Activated T-helper 2 cell treated with anti-CD3 and anti-CD28 coated beads, Interferon-gamma antibody, Interleukin-2, Interleukin-4, amounts not matched to agents 10 μg/mL and 5 μg/mL and 100 μg/mL, durations not matched to agents 14 hours and 24 hours and 36 hours (primary cell): ENCODE measurements around the gene MPO. TPM values are rescaled to one million over a fixed set of nuclear protein-coding genes. Genes with fewer than 3 reads are reported as not detected.

Experiments
- DNase-seq: peaks from one replicate; pipeline ENCODE4 v3.0.0; 2021; ENCODE audit warnings: low spot score
- H3K27ac Mint-ChIP-seq: one replicate; pipeline ENCODE4 v1.8.0; 2021; ENCODE audit warnings: mixed read lengths
- H3K27me3 Mint-ChIP-seq: one replicate; pipeline ENCODE4 v1.8.0; 2021; ENCODE audit warnings: low read depth, mixed read lengths
- H3K36me3 Mint-ChIP-seq: one replicate; pipeline ENCODE4 v1.8.0; 2021; ENCODE audit warnings: low read depth, mixed read lengths
- H3K4me1 Mint-ChIP-seq: one replicate; pipeline ENCODE4 v1.8.0; 2021; ENCODE audit warnings: low read depth, mixed read lengths
- H3K4me3 Mint-ChIP-seq: one replicate; pipeline ENCODE4 v1.8.0; 2021; ENCODE audit warnings: low read depth, mild to moderate bottlenecking, moderate library complexity, mixed read lengths
- H3K9me3 Mint-ChIP-seq: one replicate; pipeline ENCODE4 v1.8.0; 2021; ENCODE audit warnings: mixed read lengths
- intact Hi-C: fragments of 100-400 bp; cut with micrococcal nuclease; formaldehyde crosslinking; loops from one replicate; pipeline ENCODE4 v1.15.1; 2023
- total RNA-seq: library from RNA; stranded (reverse); gene quantifications from 2 replicates; pipeline ENCODE4 v1.2.3, GENCODE V29; 2022

The MPO gene
- total RNA-seq, 1 donor from 2014 or later, result not detected

DNA sequence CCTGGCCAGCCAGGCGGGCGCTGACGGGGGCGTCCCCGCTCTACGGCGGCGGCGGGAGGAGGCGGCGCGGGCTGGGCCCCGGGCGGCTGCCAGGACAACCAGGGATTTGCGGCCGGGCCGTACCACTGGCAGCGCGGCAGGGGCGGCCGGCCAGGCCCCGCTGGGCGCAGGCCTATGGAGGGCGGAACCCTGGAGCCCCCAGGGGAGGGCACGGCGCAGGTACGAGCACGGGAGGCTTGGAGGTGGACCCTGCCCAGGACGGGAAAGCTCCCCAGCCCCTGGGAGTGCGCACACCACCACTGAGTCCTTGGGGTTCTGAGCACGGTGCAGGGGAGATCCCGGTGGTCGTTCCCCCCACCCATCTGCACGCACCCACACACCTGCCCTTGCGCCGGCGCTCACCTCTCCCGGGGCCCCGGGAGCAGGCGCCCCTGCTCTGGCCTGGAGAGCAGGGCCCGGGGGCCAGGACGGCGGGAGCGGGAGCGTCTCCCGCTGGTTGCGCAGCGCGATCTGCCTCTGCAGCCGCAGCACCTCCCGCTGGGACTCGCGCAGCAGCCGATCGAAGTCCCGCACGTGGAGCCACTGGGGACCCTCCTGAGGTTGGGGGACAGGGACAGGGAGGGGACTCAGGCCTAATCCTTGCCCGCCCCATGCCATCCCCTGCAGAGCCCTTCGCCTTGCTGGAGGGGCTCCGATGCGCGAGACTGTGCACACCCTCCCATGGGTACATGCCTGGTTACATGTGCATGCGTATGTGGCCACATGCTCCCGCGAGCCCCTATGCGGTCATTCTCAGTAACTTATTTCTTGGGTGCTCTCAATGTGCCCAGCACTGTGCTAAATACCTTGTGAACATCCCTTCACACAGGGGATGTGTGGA is 43.9 kb upstream of the MPO start:
- no peak for DNase-seq
- intact Hi-C loops, result loop anchor here (10.0 kb wide), 1 partner anchor 780 kb away; the partner anchor contains the start of gene TRIM37
- H3K4me1 Mint-ChIP-seq, result peaks cover 20% of the 10 kb centered on the region
- H3K36me3 Mint-ChIP-seq, result peaks cover 42% of the 10 kb centered on the region
- H3K4me3 Mint-ChIP-seq, result no peak overlapping the region
- no peaks in the 10 kb centered on the region for H3K9me3 Mint-ChIP-seq
- peak overlapping the region; percentile 33 for H3K27ac Mint-ChIP-seq
- no peaks in the 10 kb centered on the region for H3K27me3 Mint-ChIP-seq

DNA sequence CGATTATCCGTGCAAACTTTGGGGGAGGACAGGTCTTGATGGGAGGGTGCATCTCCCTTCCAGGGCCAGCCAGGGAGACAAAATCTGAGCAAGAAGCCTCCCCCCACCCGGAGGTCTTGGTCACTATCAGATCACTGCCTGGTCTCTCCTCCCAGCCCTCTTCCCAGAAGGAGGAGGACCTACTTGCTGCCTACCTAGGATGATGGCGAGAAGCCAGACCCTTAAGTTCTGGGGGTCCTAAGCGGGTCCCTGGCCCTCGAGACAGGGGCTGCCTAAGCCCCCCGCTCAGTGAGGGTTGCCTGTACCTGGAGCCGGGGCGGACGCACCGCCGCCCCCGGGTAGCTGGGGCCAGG is 43.3 kb upstream of the MPO start:
- Mint-ChIP-seq H3K27ac (no peak overlapping the region), H3K9me3 (no peaks in the 10 kb centered on the region), H3K27me3 (no peaks in the 10 kb centered on the region), H3K4me3 (no peak overlapping the region), H3K4me1 (peaks cover 17% of the 10 kb centered on the region), H3K36me3 (peaks cover 37% of the 10 kb centered on the region)
- no peak for DNase-seq
- intact Hi-C loops, result loop anchor here (10.0 kb wide), 1 partner anchor 781 kb away; the partner anchor contains the start of gene TRIM37

DNA sequence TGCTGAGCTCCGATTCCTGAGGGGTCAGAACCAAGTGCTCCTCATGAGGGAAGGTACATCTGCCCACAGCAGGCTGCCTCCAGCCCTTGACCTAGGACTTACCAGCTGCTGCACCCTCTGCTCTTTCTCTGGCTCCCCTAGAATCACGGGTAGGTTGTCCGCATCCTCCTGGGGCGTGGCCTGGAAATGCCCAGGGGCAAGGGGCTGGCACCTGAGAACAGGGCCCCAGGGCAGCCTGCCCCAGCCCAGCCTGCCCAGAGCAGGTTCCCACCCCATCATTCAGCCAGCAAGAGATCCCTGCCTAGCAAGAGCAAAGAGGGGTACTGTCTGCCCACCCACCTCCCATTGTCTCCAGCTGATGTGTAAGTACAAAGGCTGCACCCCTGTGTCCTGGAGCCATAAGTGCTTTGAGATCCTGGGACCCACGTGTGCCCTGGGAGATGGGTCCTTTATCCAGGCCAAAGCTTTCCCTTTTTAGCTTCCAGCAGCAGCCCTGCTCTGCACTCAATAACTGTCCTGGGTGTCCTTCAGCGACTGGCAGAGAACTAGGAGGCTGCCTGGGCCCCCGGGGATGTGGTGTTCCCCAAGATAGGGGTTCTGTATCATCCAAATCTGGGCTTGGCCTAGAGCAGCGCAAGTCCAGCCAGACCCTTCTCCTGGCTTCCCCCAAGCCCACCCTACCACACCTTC is 42.8 kb upstream of the MPO start:
- Mint-ChIP-seq H3K4me1 (peaks cover 14% of the 10 kb centered on the region), H3K36me3 (peaks cover 34% of the 10 kb centered on the region), H3K4me3 (no peak overlapping the region), H3K27me3 (no peaks in the 10 kb centered on the region), H3K27ac (no peak overlapping the region), H3K9me3 (no peaks in the 10 kb centered on the region)
- no peak for DNase-seq
- intact Hi-C loops, result loop anchor here (10.0 kb wide), 1 partner anchor 781 kb away; the partner anchor contains the start of gene TRIM37

DNA sequence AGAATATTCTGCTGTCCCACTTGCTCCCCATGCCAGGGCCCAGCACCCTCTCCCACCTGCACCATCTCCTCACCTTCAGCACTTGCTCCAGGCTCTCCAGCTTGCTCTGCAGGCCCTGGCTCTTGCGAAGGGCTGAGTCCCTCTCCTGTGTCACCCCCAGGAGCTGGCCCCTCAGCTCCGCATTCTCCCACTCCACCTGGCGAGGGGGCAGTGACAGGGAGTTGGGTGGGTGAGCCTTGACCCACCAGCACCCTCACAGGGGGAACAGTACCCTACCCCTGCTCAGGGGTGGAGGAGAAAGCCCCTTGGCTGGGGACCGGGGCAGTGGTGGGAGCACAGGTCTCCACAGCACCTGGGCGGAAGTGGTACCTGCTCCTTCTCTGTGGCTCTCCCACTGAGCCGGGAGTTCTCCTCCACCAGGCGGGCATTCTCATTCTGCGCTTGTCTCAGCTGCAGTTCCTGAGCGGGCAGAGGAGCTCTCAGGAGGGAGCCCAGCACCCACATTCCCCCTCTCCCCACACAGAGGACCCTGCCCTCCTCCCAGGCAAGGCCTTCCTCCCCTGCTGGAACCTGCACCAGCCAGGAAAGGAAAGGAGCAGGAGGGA is 41.9 kb upstream of the MPO start:
- Mint-ChIP-seq H3K27me3 (no peaks in the 10 kb centered on the region), H3K27ac (no peak overlapping the region), H3K36me3 (peaks cover 34% of the 10 kb centered on the region), H3K4me3 (no peak overlapping the region), H3K4me1 (peaks cover 12% of the 10 kb centered on the region), H3K9me3 (no peaks in the 10 kb centered on the region)
- no peak for DNase-seq
- intact Hi-C loops, result loop anchor here (10.0 kb wide), 1 partner anchor 782 kb away; the partner anchor contains the start of gene TRIM37

DNA sequence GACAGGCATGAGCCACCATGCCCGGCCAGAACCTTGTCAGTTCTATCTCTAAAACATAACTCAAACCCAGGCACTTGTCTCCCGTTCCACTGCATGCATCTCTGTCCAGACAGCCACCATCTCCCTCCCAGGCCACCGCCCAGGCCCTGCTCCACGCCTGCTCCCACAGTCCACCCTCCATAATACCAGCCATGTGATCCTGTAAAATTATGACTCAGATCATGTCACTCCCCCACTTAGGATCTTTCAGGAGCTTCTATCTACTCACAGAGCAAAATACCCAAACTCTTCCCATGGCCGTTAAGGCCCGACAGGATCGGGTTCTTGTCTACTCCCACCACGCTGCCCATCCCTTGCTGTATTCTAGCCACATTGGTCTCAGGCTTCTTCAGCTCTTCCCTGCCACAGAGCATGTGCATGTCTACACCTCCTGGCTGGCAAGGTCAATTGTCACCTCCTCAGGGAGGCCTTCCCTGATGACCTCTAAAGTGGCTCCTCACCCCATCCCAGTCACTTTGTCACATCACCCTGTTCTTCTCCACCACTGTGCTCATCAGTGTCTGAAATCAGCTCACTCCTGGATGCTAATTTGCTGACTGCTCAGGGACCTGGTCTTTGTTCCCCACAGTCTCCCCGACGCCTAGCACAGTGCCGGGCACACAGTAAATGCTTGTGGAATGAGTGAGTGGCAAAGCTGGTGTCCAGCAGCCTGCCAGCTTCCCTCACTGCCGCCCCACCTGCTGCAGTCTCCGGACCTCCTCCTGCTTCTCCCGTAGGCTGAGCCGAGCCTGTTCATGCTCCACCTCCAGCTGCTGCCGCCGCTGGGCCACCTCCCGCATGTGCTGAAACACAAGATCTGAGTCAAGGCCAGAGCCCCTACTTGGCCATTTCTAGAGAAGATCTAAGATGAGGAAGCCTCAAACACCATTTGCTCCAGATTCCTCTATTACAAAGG is 41.1 kb upstream of the MPO start:
- no peak overlapping the region for H3K4me3 Mint-ChIP-seq
- DNase-seq, result no peak
- intact Hi-C loops, result loop anchor here (10.0 kb wide), 1 partner anchor 783 kb away; the partner anchor contains the start of gene TRIM37
- H3K27me3 Mint-ChIP-seq, result no peaks in the 10 kb centered on the region
- H3K9me3 Mint-ChIP-seq, result no peaks in the 10 kb centered on the region
- H3K4me1 Mint-ChIP-seq, result peaks cover 12% of the 10 kb centered on the region
- H3K36me3 Mint-ChIP-seq, result peaks cover 39% of the 10 kb centered on the region
- no peak overlapping the region for H3K27ac Mint-ChIP-seq

DNA sequence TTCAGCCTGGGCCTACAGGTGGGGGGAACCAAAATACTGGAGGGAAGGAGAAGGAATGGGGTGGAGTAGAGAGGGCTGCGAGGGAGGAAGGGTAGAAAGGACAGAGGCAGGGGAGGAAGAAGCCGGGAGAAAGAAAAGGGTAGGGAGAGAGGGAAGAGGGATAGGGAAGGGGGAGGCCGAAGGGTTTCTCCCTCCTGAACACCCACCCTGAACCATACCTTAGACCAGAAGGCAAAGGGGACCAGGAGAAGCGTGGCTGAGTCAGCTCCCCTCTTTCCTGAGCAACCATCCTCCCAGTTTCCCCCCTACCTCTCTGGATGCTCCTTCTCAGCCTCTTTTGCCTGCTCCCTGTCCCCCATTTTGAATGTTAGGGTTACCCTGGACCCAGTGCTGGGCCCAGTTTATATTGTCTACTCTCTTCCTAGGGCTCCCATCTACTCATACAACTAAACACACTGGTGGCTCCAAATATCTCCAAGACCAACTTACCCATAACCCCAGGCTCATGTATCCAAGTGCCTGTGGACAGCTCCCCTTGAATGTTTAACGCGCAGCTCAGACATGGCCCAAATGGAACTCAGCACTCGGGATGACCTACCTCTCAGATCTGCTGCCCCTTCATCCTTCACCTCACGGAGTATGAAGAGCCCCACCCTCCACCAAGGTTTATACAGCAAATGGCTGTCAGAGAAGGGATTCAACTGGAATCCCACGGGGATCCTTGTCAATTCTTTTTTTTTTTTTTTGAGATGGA is 40.0 kb upstream of the MPO start:
- Mint-ChIP-seq H3K27ac (peak overlapping the region; percentile 20), H3K4me3 (no peak overlapping the region), H3K9me3 (no peaks in the 10 kb centered on the region), H3K27me3 (no peaks in the 10 kb centered on the region), H3K4me1 (peaks cover 12% of the 10 kb centered on the region), H3K36me3 (peaks cover 35% of the 10 kb centered on the region)
- intact Hi-C loops, result loop anchor here (10.0 kb wide), 1 partner anchor 784 kb away; the partner anchor contains the start of gene TRIM37
- DNase-seq, result no peak

DNA sequence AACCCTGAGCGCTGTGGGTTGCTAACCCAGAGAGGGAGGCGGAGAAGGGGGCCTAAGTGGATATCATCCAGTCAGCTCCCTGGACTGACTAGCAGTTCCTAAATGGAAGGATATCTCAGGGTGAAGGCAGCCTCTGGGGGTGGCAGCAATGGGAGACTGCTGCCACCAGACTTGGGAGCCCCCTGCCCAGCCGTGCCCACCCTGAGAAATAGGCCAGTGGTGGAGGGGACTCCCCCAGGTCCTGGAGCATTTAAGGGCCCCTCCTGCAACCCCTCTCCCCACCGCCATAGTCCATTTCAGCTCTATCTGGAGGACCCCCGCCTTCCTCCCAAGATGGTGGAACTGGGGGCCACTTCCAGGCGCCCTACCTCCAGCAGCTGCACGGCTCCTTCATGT is 39.4 kb upstream of the MPO start:
- Mint-ChIP-seq H3K9me3 (no peaks in the 10 kb centered on the region), H3K27ac (no peak overlapping the region), H3K4me1 (peaks cover 12% of the 10 kb centered on the region), H3K36me3 (peaks cover 41% of the 10 kb centered on the region), H3K27me3 (no peaks in the 10 kb centered on the region), H3K4me3 (no peak overlapping the region)
- intact Hi-C loops, result loop anchor here (10.0 kb wide), 1 partner anchor 785 kb away; the partner anchor contains the start of gene TRIM37
- DNase-seq, result no peak

DNA sequence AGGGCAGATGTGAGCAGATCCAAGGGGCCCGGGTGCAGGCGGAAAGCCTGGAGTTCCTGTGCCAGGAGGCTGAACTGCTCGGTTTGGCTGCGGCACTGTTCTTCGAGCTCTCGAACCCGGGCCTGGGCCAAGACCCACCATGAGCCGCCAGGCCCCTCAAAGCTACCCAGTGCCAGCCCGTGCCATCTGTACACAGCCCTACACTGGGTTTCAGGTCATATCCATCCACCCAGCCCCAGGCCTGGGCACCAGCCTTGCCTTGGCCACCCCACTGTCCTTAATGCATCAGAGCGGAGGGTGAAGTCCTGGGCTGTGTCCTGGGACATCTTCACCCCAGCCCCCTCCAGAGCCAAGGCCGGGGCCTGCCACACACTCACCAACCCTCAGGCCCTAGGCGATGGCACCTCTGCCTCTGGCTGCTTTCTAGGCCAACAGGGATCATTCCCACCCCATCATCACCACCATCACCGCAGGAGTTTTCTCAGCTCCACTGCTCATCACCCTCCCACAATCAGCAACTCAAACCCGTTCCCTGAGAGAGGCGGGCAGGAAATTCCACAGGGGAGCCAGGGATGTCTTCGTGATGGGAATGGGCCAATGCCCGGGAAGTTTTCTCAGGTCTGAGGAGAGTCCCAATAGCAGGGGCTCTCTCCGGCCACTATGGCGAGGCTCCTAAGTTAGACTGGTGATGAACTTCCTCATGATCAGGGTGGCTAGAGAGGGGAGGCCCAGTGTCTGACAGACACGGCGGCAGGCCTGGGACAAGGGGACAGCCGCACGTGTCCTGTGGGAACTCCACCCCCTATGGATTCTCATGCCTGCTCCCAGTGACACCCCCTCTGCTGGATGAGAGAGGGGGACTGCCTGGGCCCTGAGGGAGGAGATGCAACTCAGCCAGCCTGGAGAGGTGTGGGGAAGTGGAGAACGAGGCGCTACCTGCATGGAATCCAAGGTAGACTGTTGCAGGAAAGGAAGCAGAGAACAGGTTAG is 38.7 kb upstream of the MPO start:
- no peak overlapping the region for H3K4me3 Mint-ChIP-seq
- no peak overlapping the region for H3K27ac Mint-ChIP-seq
- H3K9me3 Mint-ChIP-seq, result no peaks in the 10 kb centered on the region
- no peak for DNase-seq
- intact Hi-C loops, result loop anchor here (10.0 kb wide), 1 partner anchor 785 kb away; the partner anchor contains the start of gene TRIM37
- peaks cover 43% of the 10 kb centered on the region for H3K36me3 Mint-ChIP-seq
- peaks cover 12% of the 10 kb centered on the region for H3K4me1 Mint-ChIP-seq
- no peaks in the 10 kb centered on the region for H3K27me3 Mint-ChIP-seq

DNA sequence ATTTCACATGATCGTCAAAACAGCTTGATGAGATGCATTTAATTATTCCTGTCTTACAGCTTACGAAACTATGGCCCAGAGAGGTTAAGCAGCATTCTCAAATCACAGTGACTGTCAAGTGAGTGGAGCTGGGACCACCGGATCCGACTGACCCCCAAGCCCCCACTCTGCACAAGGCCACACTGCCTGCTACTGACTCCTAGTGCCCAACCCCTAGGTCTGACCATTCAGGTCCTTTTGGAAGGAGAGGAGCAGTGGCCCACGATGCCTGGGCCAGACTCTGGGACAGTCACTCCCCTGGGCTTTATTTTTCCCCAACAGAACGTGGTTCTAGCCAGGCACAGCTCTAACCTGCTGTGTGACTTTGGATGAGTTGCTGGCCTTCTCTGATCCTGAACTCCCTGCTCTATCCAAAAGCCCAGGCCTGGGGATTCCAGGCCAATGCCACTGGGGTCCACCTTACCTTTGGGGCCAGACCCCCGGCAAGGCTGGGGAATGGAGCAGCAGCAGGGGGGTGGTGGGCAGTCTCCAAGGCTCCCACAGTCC is 38.0 kb upstream of the MPO start:
- peak overlapping the region; percentile 32 for H3K27ac Mint-ChIP-seq
- no peak overlapping the region for H3K4me3 Mint-ChIP-seq
- peaks cover 12% of the 10 kb centered on the region for H3K4me1 Mint-ChIP-seq
- intact Hi-C loops, result no loop called here
- peaks cover 46% of the 10 kb centered on the region for H3K36me3 Mint-ChIP-seq
- no peaks in the 10 kb centered on the region for H3K9me3 Mint-ChIP-seq
- no peaks in the 10 kb centered on the region for H3K27me3 Mint-ChIP-seq
- DNase-seq, result no peak

DNA sequence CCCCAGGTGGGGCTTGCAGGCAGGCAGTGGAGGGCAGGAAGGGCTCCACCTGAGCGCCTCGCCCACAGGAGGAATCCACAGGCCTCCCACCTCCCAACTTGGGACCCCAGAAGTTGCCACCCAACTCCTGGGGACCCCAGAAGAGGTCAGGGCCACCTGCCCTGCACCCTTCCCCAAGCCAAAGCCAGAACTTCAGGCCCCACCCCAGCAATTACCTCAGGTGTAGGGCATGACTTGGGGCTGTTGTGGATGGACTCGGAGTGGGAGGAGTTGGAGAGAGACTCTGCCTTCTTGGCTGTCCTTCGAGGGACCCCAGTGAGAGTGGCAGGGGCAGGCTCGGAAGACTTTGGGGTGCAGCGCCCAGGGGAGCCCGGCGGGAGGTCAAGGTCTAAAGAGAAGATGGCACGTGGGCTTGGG is 37.3 kb upstream of the MPO start:
- H3K4me3 Mint-ChIP-seq, result no peak overlapping the region
- peak overlapping the region; percentile 67 for H3K27ac Mint-ChIP-seq
- no peaks in the 10 kb centered on the region for H3K27me3 Mint-ChIP-seq
- peak; percentile 9 for DNase-seq
- intact Hi-C loops, result no loop called here
- no peaks in the 10 kb centered on the region for H3K9me3 Mint-ChIP-seq
- peaks cover 12% of the 10 kb centered on the region for H3K4me1 Mint-ChIP-seq
- H3K36me3 Mint-ChIP-seq, result peaks cover 41% of the 10 kb centered on the region
